Gastroesophageal sphincter (tissue), 4 donors: ENCODE data around the gene NAA35. TPM values are rescaled to one million over a fixed set of nuclear protein-coding genes. Genes with fewer than 3 reads are reported as not detected.
"Not testable (repeated sequence)": the region's sequence is repeated elsewhere in the genome, so short reads cannot be mapped to it uniquely, and the experiment has no call there.

ENCODE experiments used
- ATAC-seq: fragments of 150-250 bp; one replicate; pipeline ENCODE4 v1.9.1; 2016; ENCODE audit warnings: mild to moderate bottlenecking, moderate library complexity
- H3K27ac ChIP-seq, 4 donors: fragments of 200-600 bp; sonication (generic) in 3 of 4; 1 replicate in 3 of 4; 2 replicates in 1 of 4; pipeline ENCODE4 v1.5.1; 2016 to 2019
- H3K27me3 ChIP-seq: fragments of 200-600 bp; sonication (generic); one replicate; pipeline ENCODE4 v1.5.1; 2019
- H3K36me3 ChIP-seq, 2 donors: fragments of 200-600 bp; sonication (generic); one replicate each; pipeline ENCODE4 v1.5.1; 2019; ENCODE audit warnings: control low read depth in 1 of 2
- H3K4me1 ChIP-seq, 3 donors: fragments of 200-600 bp; sonication (generic); 1 replicate in 2 of 3; 2 replicates in 1 of 3; pipeline ENCODE4 v1.5.1; 2016 to 2019; ENCODE audit warnings: control low read depth in 2 of 3
- H3K4me3 ChIP-seq, 2 donors: fragments of 200-600 bp; sonication (generic); one replicate each; pipeline ENCODE4 v1.5.1; 2019; ENCODE audit warnings: mild to moderate bottlenecking in 1 of 2, moderate library complexity in 1 of 2
- H3K9me3 ChIP-seq, 3 donors: fragments of 200-600 bp; sonication (generic); one replicate each; pipeline ENCODE4 v1.5.1; 2017 to 2019; ENCODE audit warnings: control low read depth in 2 of 3
- CTCF ChIP-seq, 4 experiments: fragments of 200-600 bp in 2 of 4; fragments of 450-650 bp in 2 of 4; sonication (generic) in 1 of 4; IDR thresholded peaks; one replicate each; pipeline ENCODE4 v1.5.1; 2017 to 2019; ENCODE audit warnings: antibody characterized with exemption in 4 of 4, mild to moderate bottlenecking in 2 of 4, moderate library complexity in 2 of 4
- EP300 ChIP-seq: sonication (generic); formaldehyde crosslinking; IDR thresholded peaks from one replicate; pipeline ENCODE4 v1.6.1; 2017; ENCODE audit warnings: antibody characterized with exemption, mild to moderate bottlenecking
- POLR2A ChIP-seq, 2 donors: fragments of 450-650 bp; IDR thresholded peaks; one replicate each; pipeline ENCODE4 v1.6.1; 2017; ENCODE audit warnings: antibody characterized with exemption in 2 of 2, mild to moderate bottlenecking in 2 of 2, moderate library complexity in 1 of 2
- POLR2AphosphoS5 ChIP-seq: sonication (generic); formaldehyde crosslinking; IDR thresholded peaks from one replicate; pipeline ENCODE4 v1.6.1; 2017; ENCODE audit warnings: antibody characterized with exemption
- WGBS, 2 donors: methylation state at CpG; one replicate each; pipeline ENCODE4 v1.1.5; 2018; ENCODE audit warnings: low coverage in 1 of 2; 5-methylcytosine and 5-hydroxymethylcytosine counted together
- total RNA-seq, 4 donors: library from RNA; depleted of rRNA; stranded (reverse); fragments of >200 nt; gene quantifications; one replicate each; pipeline ENCODE4 v1.1.0, GENCODE V29; 2016

NAA35 gene
- total RNA-seq, 4 donors from 2014 or later, result 20.0 to 23.7 (median 23.4) TPM

- no peak for ATAC-seq
- Histone ChIP-seq H3K4me3 (no peak overlapping the region), H3K27me3 (no peaks in the 10 kb centered on the region), H3K27ac (no peak overlapping the region), H3K36me3 (peaks cover 5 to 59% of the 10 kb centered on the region in 2 donors), H3K4me1 (peaks cover 3 to 20% (median 7%) of the 10 kb centered on the region in 3 donors), H3K9me3 (no peaks in the 10 kb centered on the region)
- 91 to 94% methylated on average over 2 to 3 of the region's 3 CpGs for WGBS, 2 donors
- TF ChIP-seq EP300, result no peak
- no peak for TF ChIP-seq POLR2AphosphoS5
- TF ChIP-seq CTCF (IDR thresholded peaks at IDR 0.05), result no peak
- no peak for TF ChIP-seq POLR2A (IDR thresholded peaks at IDR 0.05)
These were observed 23.6 kb downstream of the NAA35 start for GRCh38 chr9:85964526-85964925.

DNA sequence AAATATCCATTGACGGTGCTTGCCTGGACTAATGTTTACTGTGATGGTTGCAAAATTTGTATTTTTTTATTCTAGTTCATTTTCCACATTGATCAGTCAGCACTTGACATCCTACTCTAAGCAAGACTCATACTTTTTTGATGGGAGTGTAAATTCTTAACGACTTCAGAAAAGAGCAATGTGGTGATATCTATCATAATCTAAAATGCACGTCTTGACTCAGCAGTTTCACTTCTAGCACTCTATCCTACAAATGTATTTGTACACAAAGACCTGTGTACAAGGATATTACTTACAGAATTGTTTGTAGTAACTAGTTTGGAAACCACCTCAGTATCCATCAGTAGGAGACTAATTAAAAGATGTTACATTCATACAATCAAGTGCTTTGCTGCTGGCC lies 24.0 kb downstream of the NAA35 start:
- WGBS, 2 donors, result 94 to 100% methylated on average over 2 to 3 of the region's 3 CpGs
- no peak for ATAC-seq
- Histone ChIP-seq H3K4me3 (no peak overlapping the region), H3K27me3 (no peaks in the 10 kb centered on the region), H3K4me1 (peaks cover 3 to 16% (median 7%) of the 10 kb centered on the region in 3 donors), H3K9me3 (no peaks in the 10 kb centered on the region), H3K27ac (no peak overlapping the region), H3K36me3 (peaks cover 5 to 64% of the 10 kb centered on the region in 2 donors)
- TF ChIP-seq POLR2A (IDR thresholded peaks at IDR 0.05) (no peak), POLR2AphosphoS5 (no peak), CTCF (IDR thresholded peaks at IDR 0.05) (no peak), EP300 (no peak)

DNA sequence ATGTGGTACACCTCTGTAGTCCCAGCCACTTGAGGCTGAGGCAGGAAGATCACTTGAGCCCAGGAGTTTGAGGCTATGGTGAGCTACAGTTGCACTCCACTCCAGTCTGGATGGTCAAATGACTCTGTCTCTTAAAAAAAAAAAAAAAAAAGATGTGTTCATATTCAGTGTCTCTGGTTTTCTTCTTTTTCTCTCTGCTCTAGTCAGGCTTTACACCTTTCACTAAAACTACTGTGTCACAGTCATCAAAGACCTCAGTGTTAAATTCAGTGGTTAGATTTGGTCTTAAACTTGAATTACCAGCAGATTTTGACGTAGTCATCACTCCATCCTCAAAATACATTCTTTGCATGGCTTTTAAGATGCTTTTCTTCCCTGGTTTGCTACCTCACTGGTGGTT lies 28.8 kb downstream of the NAA35 start:
- Histone ChIP-seq H3K4me3 (no peak overlapping the region), H3K27me3 (no peaks in the 10 kb centered on the region), H3K27ac (no peak overlapping the region), H3K36me3 (peaks cover 3 to 73% of the 10 kb centered on the region in 2 donors), H3K9me3 (no peaks in the 10 kb centered on the region), H3K4me1 (no peaks in the 10 kb centered on the region)
- TF ChIP-seq CTCF (IDR thresholded peaks at IDR 0.05), result no peak
- WGBS, 2 donors, result 90 to 100% methylated on average over 1 of the region's 1 CpG
- ATAC-seq, result no peak

DNA sequence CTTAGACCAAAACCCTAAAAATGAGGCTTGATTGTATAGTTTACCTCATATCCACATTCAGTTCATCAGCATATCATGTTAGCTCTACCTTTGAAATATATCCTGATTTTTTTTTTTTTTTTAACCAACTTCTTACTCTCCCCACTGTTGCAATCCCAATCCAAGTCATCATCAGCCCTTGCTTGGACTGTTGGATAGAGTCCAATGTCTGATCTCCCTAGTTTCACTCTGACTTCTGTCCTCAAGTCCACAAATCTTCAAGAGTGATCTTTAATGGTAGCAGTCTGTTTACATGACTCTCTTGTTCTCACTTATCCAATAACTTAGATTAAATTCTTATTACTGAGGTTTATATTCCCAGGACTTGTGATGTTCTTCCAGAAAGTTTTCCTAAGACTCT lies 30.8 kb downstream of the NAA35 start:
- H3K27me3 ChIP-seq, result no peaks in the 10 kb centered on the region
- no peaks in the 10 kb centered on the region for H3K4me1 ChIP-seq
- TF ChIP-seq EP300 (no peak), POLR2AphosphoS5 (no peak), POLR2A (IDR thresholded peaks at IDR 0.05) (no peak), CTCF (IDR thresholded peaks at IDR 0.05) (no peak)
- H3K4me3 ChIP-seq, result no peak overlapping the region
- no peaks in the 10 kb centered on the region for H3K9me3 ChIP-seq
- no peak overlapping the region for H3K27ac ChIP-seq
- peaks cover 0 to 73% of the 10 kb centered on the region in 2 donors for H3K36me3 ChIP-seq
- no peak for ATAC-seq

DNA sequence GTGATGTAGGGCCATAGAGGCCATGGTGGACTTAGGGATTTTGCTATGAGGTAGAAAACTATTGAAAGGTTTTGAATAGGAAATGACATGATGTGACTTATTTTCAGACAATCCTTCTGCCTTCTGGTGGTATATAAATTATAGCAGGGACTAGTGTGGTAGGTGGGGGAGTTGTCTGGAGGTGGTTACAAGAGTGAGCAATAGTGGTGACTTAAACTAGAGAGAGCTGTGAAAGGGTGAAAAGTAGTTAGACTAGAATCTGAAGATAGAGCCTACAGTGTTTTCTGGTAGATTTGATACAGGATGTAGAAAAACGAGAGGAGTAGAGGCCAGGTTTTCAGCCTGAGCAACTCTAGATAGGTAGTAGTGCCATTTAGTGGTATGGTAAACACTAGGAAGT lies 32.3 kb downstream of the NAA35 start:
- Histone ChIP-seq H3K27ac (no peak overlapping the region), H3K9me3 (no peaks in the 10 kb centered on the region), H3K27me3 (no peaks in the 10 kb centered on the region), H3K36me3 (peaks cover 0 to 74% of the 10 kb centered on the region in 2 donors), H3K4me1 (no peaks in the 10 kb centered on the region), H3K4me3 (no peak overlapping the region)
- ATAC-seq, result no peak
- WGBS, 2 donors, result 92 to 100% methylated on average over 1 of the region's 1 CpG
- TF ChIP-seq EP300 (no peak), CTCF (IDR thresholded peaks at IDR 0.05) (no peak), POLR2AphosphoS5 (no peak), POLR2A (IDR thresholded peaks at IDR 0.05) (no peak)

GRCh38 chr9:85974055-85974547 lies 33.2 kb downstream of the NAA35 start:
- not testable (repeated sequence) for H3K4me3 ChIP-seq, H3K9me3 ChIP-seq, H3K27me3 ChIP-seq, H3K4me1 ChIP-seq, ATAC-seq, H3K27ac ChIP-seq
- H3K36me3 ChIP-seq, result peaks cover 0 to 80% of the 10 kb centered on the region in 2 donors
- WGBS, 2 donors, result no CpG with 5 or more reads among the region's 5 CpGs
